Calu3 (cell line): ENCODE results near the gene ZCCHC24. TPM values are rescaled to one million over a fixed set of nuclear protein-coding genes. Genes with fewer than 3 reads are reported as not detected.

Experiments used
- BruUV-seq: library from RNA; stranded (reverse); fragments of 400-500 nt; replicated peaks from 2 replicates; lab custom pipeline; 2021; lab: Mats Ljungman, UMichigan
- CTCF ChIA-PET: fragments of 300-600 bp; sonication (Branson Sonifier 250); formaldehyde crosslinking; loops from one replicate; lab custom pipeline; 2022; ENCODE audit warnings: antibody characterized with exemption; lab: Charles Lee
- DNase-seq: peaks from one replicate; pipeline ENCODE4 v3.0.0; 2022
- H3K27ac Mint-ChIP-seq: one replicate; pipeline ENCODE4 v1.8.0; 2022; ENCODE audit warnings: mixed read lengths; ENCODE audit not compliant: unreplicated experiment
- H3K27me3 Mint-ChIP-seq: one replicate; pipeline ENCODE4 v1.8.0; 2022; ENCODE audit warnings: mixed read lengths; ENCODE audit not compliant: unreplicated experiment
- H3K36me3 Mint-ChIP-seq: one replicate; pipeline ENCODE4 v1.8.0; 2022; ENCODE audit warnings: mild to moderate bottlenecking, moderate library complexity, mixed read lengths; ENCODE audit not compliant: insufficient read depth, unreplicated experiment
- H3K4me1 Mint-ChIP-seq: one replicate; pipeline ENCODE4 v1.8.0; 2022; ENCODE audit warnings: mild to moderate bottlenecking, low read depth, mixed read lengths; ENCODE audit not compliant: unreplicated experiment
- H3K4me3 Mint-ChIP-seq: one replicate; pipeline ENCODE4 v1.8.0; 2022; ENCODE audit warnings: mild to moderate bottlenecking, low read depth, moderate library complexity, mixed read lengths; ENCODE audit not compliant: unreplicated experiment
- H3K9me3 Mint-ChIP-seq: one replicate; pipeline ENCODE4 v1.8.0; 2022; ENCODE audit warnings: low read depth, mixed read lengths; ENCODE audit not compliant: unreplicated experiment
- intact Hi-C: fragments of 100-400 bp; cut with micrococcal nuclease; formaldehyde crosslinking; loops from one replicate; pipeline ENCODE4 v1.10.0; 2022; ENCODE audit not compliant: unreplicated experiment
- total RNA-seq: library from RNA; stranded (reverse); gene quantifications from 2 replicates; pipeline ENCODE4 v1.2.3, GENCODE V29; 2022
- TF ChIP-seq, protein P1 (sequence below): fragments of 200-600 bp; IDR thresholded peaks from one replicate; pipeline ENCODE4 v1.8.0; 2022; ENCODE audit warnings: antibody characterized with exemption; ENCODE audit not compliant: unreplicated experiment

ZCCHC24 gene
- total RNA-seq, 1 experiment from 2014 or later, result 1.4 TPM

DNA sequence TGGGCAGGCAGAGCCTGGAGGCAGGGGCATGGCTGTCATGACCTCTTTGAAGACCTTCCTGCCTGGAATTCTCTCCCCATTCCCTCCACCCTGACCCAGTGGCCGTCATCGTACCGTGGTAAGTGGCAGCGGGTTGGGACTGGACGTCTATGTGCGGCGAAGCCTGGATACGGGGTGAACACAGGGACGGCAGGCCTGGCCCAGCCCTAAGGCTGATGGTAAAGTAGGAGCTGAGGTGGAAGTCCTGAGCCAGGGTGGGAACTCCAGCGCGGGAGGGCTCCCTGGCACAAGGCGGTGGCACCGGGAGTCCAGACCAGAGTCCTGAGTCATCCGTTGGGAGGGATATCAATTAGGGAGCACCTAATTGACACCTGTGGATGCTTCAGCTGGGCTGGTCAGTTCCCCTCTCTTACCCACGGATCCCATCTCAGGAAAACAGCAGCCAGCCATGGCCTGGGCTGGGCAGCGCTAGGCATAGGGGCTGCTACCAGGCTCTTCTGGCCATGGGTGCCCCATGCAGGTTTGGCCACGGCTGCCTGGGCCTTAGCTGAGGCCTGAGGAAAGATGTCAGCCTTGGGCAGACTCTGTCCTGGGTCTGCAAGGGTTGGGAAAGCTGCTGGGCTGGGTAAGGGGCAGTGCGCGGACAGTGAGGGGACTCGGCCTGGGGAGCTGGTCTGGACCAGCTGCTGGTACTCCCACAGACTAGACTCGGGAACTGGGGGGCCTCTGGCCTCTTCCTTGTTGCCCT, 94.8 kb downstream of the ZCCHC24 start:
- BruUV-seq, result no TSS peak
- Mint-ChIP-seq H3K9me3 (no peaks in the 10 kb centered on the region), H3K36me3 (peaks cover 51% of the 10 kb centered on the region), H3K4me3 (no peak overlapping the region), H3K27ac (no peak overlapping the region), H3K4me1 (no peaks in the 10 kb centered on the region), H3K27me3 (no peaks in the 10 kb centered on the region)
- CTCF ChIA-PET, result interaction anchor here (0.7 to 1.2 kb wide), 3 partner anchors 16 to 1131 kb away, joined by 3 to 6 read pairs (median 6); no protein-coding TSS in a partner anchor
- intact Hi-C loops, result no loop called here
- TF ChIP-seq, protein P1, sequence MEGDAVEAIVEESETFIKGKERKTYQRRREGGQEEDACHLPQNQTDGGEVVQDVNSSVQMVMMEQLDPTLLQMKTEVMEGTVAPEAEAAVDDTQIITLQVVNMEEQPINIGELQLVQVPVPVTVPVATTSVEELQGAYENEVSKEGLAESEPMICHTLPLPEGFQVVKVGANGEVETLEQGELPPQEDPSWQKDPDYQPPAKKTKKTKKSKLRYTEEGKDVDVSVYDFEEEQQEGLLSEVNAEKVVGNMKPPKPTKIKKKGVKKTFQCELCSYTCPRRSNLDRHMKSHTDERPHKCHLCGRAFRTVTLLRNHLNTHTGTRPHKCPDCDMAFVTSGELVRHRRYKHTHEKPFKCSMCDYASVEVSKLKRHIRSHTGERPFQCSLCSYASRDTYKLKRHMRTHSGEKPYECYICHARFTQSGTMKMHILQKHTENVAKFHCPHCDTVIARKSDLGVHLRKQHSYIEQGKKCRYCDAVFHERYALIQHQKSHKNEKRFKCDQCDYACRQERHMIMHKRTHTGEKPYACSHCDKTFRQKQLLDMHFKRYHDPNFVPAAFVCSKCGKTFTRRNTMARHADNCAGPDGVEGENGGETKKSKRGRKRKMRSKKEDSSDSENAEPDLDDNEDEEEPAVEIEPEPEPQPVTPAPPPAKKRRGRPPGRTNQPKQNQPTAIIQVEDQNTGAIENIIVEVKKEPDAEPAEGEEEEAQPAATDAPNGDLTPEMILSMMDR, result no peak
- no peak for DNase-seq

DNA sequence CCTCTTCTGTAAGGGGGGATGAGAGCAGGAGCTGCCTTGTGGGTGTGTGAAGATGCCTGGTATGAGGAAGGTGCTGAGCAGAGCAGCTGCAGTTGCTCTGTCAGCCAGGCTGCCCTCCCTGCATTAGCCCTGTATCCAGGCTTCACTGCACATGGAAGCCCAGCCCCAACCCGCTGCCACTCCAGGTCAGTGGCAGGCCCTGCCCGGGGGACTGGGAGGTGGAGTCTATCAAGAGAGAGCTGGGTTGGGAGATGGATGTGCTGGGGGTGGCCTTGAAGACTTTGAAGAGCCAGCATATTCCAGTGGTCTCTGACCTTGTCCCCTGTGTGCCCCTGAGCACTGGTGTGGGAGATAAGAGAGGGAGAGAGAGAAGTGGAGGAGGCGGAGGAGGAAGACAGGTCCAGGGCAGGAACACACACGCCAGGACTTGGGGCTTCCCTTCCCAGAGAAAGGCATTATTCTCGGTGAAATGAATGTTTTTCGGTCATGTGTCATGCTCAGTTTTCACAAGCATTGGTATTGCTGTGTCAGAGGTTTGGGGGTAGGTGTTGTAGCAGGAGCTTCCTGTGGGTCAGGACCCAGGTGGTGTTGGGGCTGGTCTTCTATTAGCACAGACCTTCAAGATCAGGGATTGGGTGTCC, 95.5 kb downstream of the ZCCHC24 start:
- no peak overlapping the region for H3K27ac Mint-ChIP-seq
- H3K27me3 Mint-ChIP-seq, result no peaks in the 10 kb centered on the region
- intact Hi-C loops, result no loop called here

DNA sequence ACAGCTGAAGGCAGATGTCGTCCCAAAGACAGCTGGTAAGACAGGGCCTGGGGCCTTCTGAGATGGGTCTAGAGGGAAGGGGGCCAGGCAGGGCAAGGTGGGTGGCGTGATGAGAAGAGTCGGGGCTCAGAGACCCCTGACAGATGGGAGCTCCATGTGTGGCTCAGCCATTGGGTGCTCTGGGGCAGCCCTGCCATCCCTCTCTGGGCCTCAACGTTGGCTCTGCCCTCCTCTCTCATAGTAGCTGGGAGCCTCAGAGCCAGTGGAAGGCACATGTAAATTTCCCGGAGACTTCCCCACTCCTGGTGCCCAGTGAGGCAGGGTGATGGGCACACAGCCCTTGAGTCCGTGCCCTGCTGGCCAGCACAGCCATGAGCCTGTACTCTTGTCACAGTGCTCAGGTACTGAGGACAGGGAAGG, 96.3 kb downstream of the ZCCHC24 start:
- no peaks in the 10 kb centered on the region for H3K4me1 Mint-ChIP-seq
- intact Hi-C loops, result no loop called here
- H3K27ac Mint-ChIP-seq, result peak overlapping the region; percentile 68
- no peaks in the 10 kb centered on the region for H3K27me3 Mint-ChIP-seq
- no peak for DNase-seq
- no peaks in the 10 kb centered on the region for H3K9me3 Mint-ChIP-seq
- BruUV-seq, result no TSS peak
- TF ChIP-seq, protein P1, result no peak
- CTCF ChIA-PET, result no interaction called here
- peak overlapping the region; percentile 92 for H3K4me3 Mint-ChIP-seq
- peaks cover 41% of the 10 kb centered on the region for H3K36me3 Mint-ChIP-seq

More for the DNA sequence above, 95.5 kb downstream of the ZCCHC24 start:
- TF ChIP-seq, protein P1, result no peak
- H3K4me1 Mint-ChIP-seq, result no peaks in the 10 kb centered on the region
- DNase-seq, result no peak
- no peak overlapping the region for H3K4me3 Mint-ChIP-seq
- peaks cover 47% of the 10 kb centered on the region for H3K36me3 Mint-ChIP-seq
- CTCF ChIA-PET, result no interaction called here
- BruUV-seq, result no TSS peak
- no peaks in the 10 kb centered on the region for H3K9me3 Mint-ChIP-seq

DNA sequence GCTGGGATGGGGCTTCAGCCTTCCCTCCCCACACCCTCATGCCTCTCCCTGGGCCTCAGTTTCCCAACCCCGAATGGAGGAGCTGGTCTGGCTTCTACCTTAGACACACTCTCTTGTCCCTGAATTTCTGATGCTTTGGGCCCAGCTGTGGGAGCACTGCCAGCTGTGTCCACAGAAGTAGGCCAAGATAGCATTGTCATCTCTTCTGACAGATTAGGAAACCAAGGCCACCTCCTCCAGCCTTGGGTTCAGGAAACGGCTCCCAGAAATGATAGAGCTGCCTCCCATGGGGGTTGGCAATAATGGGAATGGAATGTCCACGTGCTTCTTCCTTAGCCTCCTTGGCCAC, 96.8 kb downstream of the ZCCHC24 start:
- no peak for DNase-seq
- H3K4me1 Mint-ChIP-seq, result no peaks in the 10 kb centered on the region
- peaks cover 38% of the 10 kb centered on the region for H3K36me3 Mint-ChIP-seq
- intact Hi-C loops, result no loop called here
- TF ChIP-seq, protein P1, result no peak
- BruUV-seq, result no TSS peak
- CTCF ChIA-PET, result no interaction called here
- peak overlapping the region; percentile 92 for H3K4me3 Mint-ChIP-seq
- H3K9me3 Mint-ChIP-seq, result no peaks in the 10 kb centered on the region
- peak overlapping the region; percentile 68 for H3K27ac Mint-ChIP-seq
- no peaks in the 10 kb centered on the region for H3K27me3 Mint-ChIP-seq
